Lower leg skin (tissue), 4 donors: Measurements from ENCODE around the gene ZNF24. TPM values are rescaled to one million over a fixed set of nuclear protein-coding genes. Genes with fewer than 3 reads are reported as not detected.

Experiments used
- DNase-seq, 2 donors: peaks; one replicate each; pipeline ENCODE4 v3.0.0-alpha.2; 2019; ENCODE audit warnings: low spot score in 2 of 2
- H3K4me3 ChIP-seq: fragments of 200-600 bp; sonication (generic); 2 replicates; pipeline ENCODE4 v1.5.1; 2017; ENCODE audit warnings: mild to moderate bottlenecking, low read depth; ENCODE audit not compliant: poor library complexity, severe bottlenecking
- POLR2A ChIP-seq, 2 donors: fragments of 450-650 bp; IDR thresholded peaks; one replicate each; pipeline ENCODE4 v1.6.1; 2016 to 2017; ENCODE audit warnings: antibody characterized with exemption in 2 of 2, mild to moderate bottlenecking in 1 of 2, moderate library complexity in 1 of 2
- WGBS, 2 donors: methylation state at CpG; one replicate each; pipeline ENCODE4 v1.1.5; 2018; 5-methylcytosine and 5-hydroxymethylcytosine counted together
- intact Hi-C: fragments of 100-400 bp; cut with DNase I; formaldehyde crosslinking; loops from one replicate; pipeline ENCODE4 v1.15.0; 2023; ENCODE audit warnings: low total_unique reads
- total RNA-seq, 4 donors: library from RNA; depleted of rRNA; stranded (reverse); fragments of >200 nt; gene quantifications; one replicate each; pipeline ENCODE4 v1.1.0, GENCODE V29; 2016
- TF ChIP-seq, protein P1 (sequence below), 3 donors: fragments of 450-650 bp; IDR thresholded peaks; one replicate each; pipeline ENCODE4 v1.5.1; 2016; ENCODE audit warnings: antibody characterized with exemption in 3 of 3, mild to moderate bottlenecking in 3 of 3, moderate library complexity in 2 of 3

The ZNF24 gene
- total RNA-seq, 4 donors from 2014 or later: 27.2 to 32.4 (median 30.6) TPM

DNA sequence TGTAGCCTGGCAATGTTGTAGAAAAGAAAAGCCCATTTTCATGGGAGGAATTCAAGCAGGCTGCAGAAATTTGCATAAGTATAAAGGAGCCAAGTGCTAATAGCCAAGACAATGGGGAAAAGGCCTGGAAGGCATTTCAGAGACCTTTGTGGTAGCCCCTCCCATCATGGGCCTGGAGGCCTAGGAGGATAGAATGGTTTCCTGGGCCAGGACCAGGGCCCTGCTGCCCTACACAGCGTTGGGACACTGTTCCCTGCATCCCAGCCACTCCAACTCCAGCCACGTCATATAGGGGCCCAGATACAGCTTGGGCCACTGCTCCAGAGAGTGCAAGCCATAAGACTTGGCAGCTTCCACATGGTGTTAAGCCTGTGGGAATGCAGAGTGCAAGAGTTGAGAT, 8.1 kb upstream of the ZNF24 start:
- TF ChIP-seq, protein P1, sequence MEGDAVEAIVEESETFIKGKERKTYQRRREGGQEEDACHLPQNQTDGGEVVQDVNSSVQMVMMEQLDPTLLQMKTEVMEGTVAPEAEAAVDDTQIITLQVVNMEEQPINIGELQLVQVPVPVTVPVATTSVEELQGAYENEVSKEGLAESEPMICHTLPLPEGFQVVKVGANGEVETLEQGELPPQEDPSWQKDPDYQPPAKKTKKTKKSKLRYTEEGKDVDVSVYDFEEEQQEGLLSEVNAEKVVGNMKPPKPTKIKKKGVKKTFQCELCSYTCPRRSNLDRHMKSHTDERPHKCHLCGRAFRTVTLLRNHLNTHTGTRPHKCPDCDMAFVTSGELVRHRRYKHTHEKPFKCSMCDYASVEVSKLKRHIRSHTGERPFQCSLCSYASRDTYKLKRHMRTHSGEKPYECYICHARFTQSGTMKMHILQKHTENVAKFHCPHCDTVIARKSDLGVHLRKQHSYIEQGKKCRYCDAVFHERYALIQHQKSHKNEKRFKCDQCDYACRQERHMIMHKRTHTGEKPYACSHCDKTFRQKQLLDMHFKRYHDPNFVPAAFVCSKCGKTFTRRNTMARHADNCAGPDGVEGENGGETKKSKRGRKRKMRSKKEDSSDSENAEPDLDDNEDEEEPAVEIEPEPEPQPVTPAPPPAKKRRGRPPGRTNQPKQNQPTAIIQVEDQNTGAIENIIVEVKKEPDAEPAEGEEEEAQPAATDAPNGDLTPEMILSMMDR (IDR thresholded peaks at IDR 0.05): no peak
- TF ChIP-seq POLR2A (IDR thresholded peaks at IDR 0.05): no peak
- intact Hi-C loops: no loop called here
- H3K4me3 ChIP-seq: no peak overlapping the region
- DNase-seq: no peak
- 81 to 83% methylated on average over 2 of the region's 2 CpGs for WGBS, 2 donors

DNA sequence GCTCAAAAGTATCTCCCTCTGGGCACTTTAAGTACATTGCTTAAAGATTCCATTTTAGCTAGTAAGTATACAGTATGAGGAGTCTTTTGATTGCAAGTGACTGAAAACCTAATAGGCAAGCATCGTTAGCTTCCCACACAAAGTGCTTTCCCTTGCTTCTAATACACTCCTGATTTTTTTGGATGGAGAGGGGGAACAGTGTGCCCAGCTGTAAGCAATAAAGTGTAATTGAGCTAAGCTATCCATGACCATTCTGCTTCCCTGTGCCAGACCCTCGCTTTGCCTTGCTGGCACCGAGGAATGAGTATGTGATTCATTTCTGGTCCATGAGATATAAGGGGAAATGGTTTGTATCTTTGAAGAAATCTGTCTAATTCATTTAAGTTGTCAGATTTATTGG, 3.8 kb upstream of the ZNF24 start:
- intact Hi-C loops: loop anchor here (10.0 kb wide), 1 partner anchor 103 kb away; the partner anchor contains the start of gene ZNF397
- TF ChIP-seq POLR2A (IDR thresholded peaks at IDR 0.05): no peak
- TF ChIP-seq, protein P1 (IDR thresholded peaks at IDR 0.05): no peak
- WGBS, 2 donors: 63 to 71% methylated on average over 3 of the region's 3 CpGs

DNA sequence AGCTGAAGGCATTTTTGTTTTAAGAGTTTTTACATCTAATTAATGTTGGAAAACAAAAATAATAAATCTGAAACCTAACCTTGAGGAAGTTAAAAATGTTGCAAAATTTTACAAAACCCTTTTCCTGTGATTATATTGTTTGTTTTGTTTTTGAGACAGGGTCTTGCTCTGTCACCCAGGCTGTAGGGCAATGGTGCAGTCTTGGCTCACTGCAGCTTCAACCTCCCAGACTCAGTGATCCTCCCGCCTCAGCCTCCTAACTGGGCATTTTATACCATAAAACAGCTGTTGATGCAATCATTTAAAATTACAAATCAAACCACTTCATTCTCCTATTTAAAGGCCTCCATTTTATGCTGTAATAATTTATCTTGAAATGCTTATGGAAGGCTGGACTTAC, 1.7 kb upstream of the ZNF24 start:
- intact Hi-C loops: loop anchor here (10.0 kb wide), 1 partner anchor 101 kb away; the partner anchor contains the start of gene ZNF397
- TF ChIP-seq, protein P1 (IDR thresholded peaks at IDR 0.05): no peak
- no peak for TF ChIP-seq POLR2A (IDR thresholded peaks at IDR 0.05)
- H3K4me3 ChIP-seq: no peak overlapping the region
- WGBS, 2 donors: 91 to 93% methylated on average over 1 of the region's 1 CpG
- DNase-seq: no peak

More for the DNA sequence above, 3.8 kb upstream of the ZNF24 start:
- H3K4me3 ChIP-seq: no peak overlapping the region
- no peak for DNase-seq

DNA sequence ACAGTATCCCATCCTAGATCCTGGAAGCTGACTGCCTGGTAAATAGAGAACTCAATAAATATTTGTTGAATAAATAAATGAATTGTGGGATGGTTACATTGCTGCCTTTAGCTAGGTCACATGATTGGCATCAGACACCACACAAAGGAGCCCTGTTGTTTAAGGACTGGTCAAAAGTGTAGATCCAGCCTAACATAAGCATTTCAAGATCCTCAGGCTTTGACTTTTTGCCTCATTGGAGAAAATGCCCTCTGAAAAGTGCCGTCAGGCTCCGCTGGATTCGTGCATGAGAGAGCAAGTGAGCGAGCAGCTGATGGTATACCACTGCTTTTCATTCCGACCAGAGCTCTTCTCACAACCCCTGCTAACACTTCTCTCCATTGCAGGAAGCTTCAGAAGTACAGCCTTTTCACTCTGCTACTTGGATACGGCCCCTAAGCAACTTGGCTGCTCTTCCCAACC, 1.3 kb upstream of the ZNF24 start:
- intact Hi-C loops: loop anchor here (10.0 kb wide), 1 partner anchor 101 kb away; the partner anchor contains the start of gene ZNF397
- H3K4me3 ChIP-seq: no peak overlapping the region
- TF ChIP-seq, protein P1 (IDR thresholded peaks at IDR 0.05): no peak
- no peak for TF ChIP-seq POLR2A (IDR thresholded peaks at IDR 0.05)
- WGBS, 2 donors: 40 to 58% methylated on average over 6 of the region's 6 CpGs
- no peak for DNase-seq

DNA sequence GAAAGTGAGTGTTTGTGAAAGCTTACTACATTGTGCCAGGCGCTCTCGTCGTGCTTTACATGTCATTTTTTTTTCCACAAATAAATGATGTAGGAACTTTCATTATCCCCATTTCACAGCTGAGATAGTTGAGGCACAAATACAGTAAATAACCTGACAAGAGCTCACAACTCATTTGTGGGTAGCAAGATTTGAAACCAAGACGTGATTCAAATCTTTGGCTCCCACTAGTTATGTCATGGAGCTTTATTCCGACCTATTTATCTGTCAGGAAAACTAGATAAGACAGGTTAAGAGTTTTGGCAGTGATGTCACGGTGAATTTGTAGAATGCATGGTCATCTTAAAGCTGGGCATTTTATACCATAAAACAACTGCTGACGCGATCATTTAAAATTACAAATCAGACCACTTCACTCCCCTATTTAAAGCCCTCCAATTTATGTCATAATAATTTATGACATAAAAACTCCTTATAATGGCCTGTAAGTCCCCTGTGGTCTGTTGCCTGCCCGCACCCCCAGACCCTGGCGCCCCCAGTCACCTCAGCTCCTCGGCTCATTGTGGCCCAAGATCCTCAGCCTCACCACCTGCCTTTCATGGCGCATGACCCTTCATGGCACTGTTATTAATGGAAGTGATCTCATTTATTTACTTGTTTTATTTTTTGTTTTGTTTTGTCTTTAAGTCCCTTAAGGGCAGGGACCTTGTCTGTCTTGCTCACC, 678 bp upstream of the ZNF24 start:
- WGBS, 2 donors: 45 to 48% methylated on average over 12 of the region's 12 CpGs
- TF ChIP-seq POLR2A (IDR thresholded peaks at IDR 0.05): no peak
- TF ChIP-seq, protein P1 (IDR thresholded peaks at IDR 0.05): no peak
- DNase-seq: no peak
- intact Hi-C loops: loop anchor here (10.0 kb wide), 1 partner anchor 100 kb away; the partner anchor contains the start of gene ZNF397
- peak overlapping the region; percentile 92 for H3K4me3 ChIP-seq
